Mesothelial cell of epicardium (in vitro differentiated cells): ENCODE data around the gene ARHGAP33. TPM values are rescaled to one million over a fixed set of nuclear protein-coding genes. Genes with fewer than 3 reads are reported as not detected.

Experiments
- DNase-seq, 2 experiments: peaks; one replicate each; pipeline ENCODE4 v3.0.0; 2021; ENCODE audit warnings: low spot score in 2 of 2; ENCODE audit not compliant: unreplicated experiment in 2 of 2
- H3K27ac Mint-ChIP-seq: 2 replicates; pipeline ENCODE4 v1.8.0; 2021; ENCODE audit warnings: mixed read lengths
- H3K27me3 Mint-ChIP-seq: 2 replicates; pipeline ENCODE4 v1.8.0; 2021; ENCODE audit warnings: low read depth, mixed read lengths
- H3K36me3 Mint-ChIP-seq: 2 replicates; pipeline ENCODE4 v1.8.0; 2021; ENCODE audit warnings: mixed read lengths
- H3K4me1 Mint-ChIP-seq: 2 replicates; pipeline ENCODE4 v1.8.0; 2021; ENCODE audit warnings: mixed read lengths
- H3K4me3 Mint-ChIP-seq: 2 replicates; pipeline ENCODE4 v1.8.0; 2021; ENCODE audit warnings: mild to moderate bottlenecking, moderate library complexity, mixed read lengths
- H3K9me3 Mint-ChIP-seq: 2 replicates; pipeline ENCODE4 v1.8.0; 2021; ENCODE audit warnings: mixed read lengths
- total RNA-seq: library from RNA; stranded (reverse); gene quantifications from 3 replicates; pipeline ENCODE4 v1.2.1, GENCODE V29; 2021
- TF ChIP-seq, protein P1 (sequence below): fragments of 200-600 bp; sonication (generic); IDR thresholded peaks from one replicate; pipeline ENCODE4 v1.5.0; 2021; ENCODE audit warnings: antibody characterized with exemption; ENCODE audit not compliant: unreplicated experiment

The ARHGAP33 gene
- total RNA-seq, 1 donor from 2014 or later, result 74.0 TPM

DNA sequence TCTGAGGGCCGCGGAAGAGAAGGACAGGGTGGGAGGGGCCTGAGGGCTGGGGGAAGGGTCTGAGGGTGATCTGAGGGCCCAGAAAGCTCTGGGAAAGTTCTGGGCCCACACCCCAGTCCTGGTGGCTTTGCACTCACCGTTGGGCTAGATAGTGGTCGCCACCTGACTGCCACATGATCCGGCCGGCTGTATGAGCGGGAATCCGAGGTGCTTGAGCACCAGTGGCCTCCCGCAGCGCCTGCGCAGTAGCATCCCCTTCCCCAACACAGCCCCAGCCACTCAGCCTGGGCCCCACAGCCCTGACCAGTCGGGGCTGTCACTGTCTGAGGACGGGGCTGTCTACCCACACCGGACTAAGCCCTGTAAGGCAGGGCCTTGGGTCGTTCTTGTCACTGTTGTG is 22.3 kb downstream of the ARHGAP33 start:
- TF ChIP-seq, protein P1, sequence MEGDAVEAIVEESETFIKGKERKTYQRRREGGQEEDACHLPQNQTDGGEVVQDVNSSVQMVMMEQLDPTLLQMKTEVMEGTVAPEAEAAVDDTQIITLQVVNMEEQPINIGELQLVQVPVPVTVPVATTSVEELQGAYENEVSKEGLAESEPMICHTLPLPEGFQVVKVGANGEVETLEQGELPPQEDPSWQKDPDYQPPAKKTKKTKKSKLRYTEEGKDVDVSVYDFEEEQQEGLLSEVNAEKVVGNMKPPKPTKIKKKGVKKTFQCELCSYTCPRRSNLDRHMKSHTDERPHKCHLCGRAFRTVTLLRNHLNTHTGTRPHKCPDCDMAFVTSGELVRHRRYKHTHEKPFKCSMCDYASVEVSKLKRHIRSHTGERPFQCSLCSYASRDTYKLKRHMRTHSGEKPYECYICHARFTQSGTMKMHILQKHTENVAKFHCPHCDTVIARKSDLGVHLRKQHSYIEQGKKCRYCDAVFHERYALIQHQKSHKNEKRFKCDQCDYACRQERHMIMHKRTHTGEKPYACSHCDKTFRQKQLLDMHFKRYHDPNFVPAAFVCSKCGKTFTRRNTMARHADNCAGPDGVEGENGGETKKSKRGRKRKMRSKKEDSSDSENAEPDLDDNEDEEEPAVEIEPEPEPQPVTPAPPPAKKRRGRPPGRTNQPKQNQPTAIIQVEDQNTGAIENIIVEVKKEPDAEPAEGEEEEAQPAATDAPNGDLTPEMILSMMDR, result no peak
- H3K4me1 Mint-ChIP-seq, result no peaks in the 10 kb centered on the region
- H3K36me3 Mint-ChIP-seq, result no peaks in the 10 kb centered on the region
- H3K27me3 Mint-ChIP-seq, result peaks cover 71% of the 10 kb centered on the region
- DNase-seq, result no peak
- no peaks in the 10 kb centered on the region for H3K9me3 Mint-ChIP-seq
- H3K27ac Mint-ChIP-seq, result no peak overlapping the region
- no peak overlapping the region for H3K4me3 Mint-ChIP-seq

DNA sequence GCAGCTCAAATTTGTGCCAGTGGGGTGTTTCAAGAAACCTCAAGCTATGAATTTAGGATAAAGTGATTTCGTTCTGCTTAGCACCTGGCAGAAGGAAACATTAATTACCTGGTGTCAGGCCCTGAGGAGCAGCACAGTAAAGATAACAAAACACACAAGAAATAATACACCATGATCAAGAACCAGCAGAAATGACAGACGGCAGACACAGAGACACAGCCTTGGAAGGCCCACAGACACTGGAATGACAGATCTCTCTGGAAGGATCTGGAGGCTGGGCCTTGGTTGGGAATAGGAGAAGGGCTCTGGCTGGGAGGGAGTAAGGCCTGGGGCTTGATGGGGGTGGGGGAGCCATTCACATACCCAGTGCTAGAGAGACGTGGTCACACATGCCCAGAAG is 26.5 kb downstream of the ARHGAP33 start:
- Mint-ChIP-seq H3K36me3 (no peaks in the 10 kb centered on the region), H3K27ac (no peak overlapping the region), H3K4me3 (no peak overlapping the region), H3K27me3 (peaks cover 61% of the 10 kb centered on the region), H3K4me1 (no peaks in the 10 kb centered on the region), H3K9me3 (no peaks in the 10 kb centered on the region)
- no peak for DNase-seq
- TF ChIP-seq, protein P1, result no peak

DNA sequence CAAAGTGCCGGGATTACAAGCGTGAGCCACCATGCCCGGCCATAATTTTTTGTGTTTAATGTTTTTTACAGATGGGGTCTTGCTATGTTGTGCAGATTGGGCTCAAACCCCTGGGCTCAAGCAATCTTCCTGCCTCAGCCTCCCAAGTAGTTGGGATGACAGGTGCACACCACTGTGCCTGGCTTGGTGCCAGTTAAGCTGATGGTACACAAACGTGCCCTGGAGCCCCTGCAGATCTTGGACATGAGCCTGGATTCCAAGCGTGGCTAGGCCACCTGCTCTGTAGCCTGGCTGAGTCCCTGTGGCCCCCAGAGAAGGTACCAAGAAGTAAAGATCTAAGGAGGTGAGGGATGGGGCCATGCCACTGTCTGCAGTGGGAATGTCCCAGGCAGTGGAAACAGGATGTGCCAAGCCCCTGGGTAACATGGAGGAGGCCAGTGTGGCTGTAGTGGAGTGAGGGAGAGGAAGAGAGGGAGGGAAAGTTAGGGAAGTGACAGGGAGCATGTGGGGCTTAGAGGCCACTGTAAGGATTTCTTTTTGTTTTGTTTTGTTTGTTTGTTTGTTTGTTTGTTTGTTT is 30.2 kb downstream of the ARHGAP33 start:
- DNase-seq, result no peak
- Mint-ChIP-seq H3K27me3 (peaks cover 47% of the 10 kb centered on the region), H3K36me3 (no peaks in the 10 kb centered on the region), H3K4me3 (no peak overlapping the region), H3K27ac (no peak overlapping the region), H3K4me1 (no peaks in the 10 kb centered on the region), H3K9me3 (no peaks in the 10 kb centered on the region)
- TF ChIP-seq, protein P1, result no peak

DNA sequence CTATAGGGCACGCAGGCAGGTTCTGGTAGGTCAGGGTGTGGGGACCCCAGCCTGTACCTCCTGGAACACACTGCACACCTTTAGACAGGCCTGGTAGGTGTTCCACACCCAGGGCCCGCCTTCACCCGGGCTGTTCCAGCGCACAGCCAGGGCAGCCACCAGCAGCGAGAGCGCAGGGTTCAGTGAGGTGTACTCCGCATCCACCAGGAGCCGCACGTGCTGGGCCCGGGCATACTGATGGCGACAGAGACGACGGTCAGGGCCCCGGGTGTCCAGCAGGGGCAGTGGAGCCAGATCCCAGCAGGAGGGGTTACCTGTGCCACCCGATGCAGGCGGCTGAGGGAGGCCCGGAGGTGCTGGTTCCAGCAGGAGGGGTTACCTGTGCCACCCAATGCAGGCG is 31.2 kb downstream of the ARHGAP33 start:
- no peak for DNase-seq
- Mint-ChIP-seq H3K4me1 (no peaks in the 10 kb centered on the region), H3K27me3 (peaks cover 51% of the 10 kb centered on the region), H3K36me3 (no peaks in the 10 kb centered on the region), H3K9me3 (no peaks in the 10 kb centered on the region), H3K4me3 (no peak overlapping the region), H3K27ac (no peak overlapping the region)
- TF ChIP-seq, protein P1, result no peak

DNA sequence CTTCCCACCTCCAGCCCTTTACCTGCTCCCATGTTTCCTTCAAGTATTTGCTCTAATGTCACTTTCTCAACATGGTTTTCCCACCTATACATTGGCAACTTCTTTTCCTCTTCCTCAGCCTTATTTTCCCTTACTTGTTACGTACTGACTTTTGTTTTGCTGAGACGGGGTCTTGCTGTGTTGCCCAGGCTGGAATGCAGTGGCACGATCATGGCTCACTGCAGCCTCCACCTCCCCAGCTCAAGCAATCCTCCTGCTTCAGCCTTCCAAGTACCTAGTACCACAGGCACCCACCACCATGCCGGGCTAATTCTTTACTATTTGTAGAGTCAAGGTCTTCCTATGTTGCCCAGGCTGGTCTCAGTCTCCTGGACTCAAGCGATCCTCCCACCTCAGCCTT is 32.3 kb downstream of the ARHGAP33 start:
- Mint-ChIP-seq H3K4me3 (no peak overlapping the region), H3K27ac (no peak overlapping the region), H3K9me3 (no peaks in the 10 kb centered on the region), H3K27me3 (peaks cover 52% of the 10 kb centered on the region), H3K4me1 (no peaks in the 10 kb centered on the region), H3K36me3 (no peaks in the 10 kb centered on the region)
- no peak for DNase-seq
- TF ChIP-seq, protein P1, result no peak
